Ovary (tissue), 3 donors: ENCODE data around the gene FARSB.

ENCODE experiments used
- CTCF ChIP-seq, 3 donors: fragments of 450-650 bp in 2 of 3; fragments of 200-600 bp in 1 of 3; IDR thresholded peaks; one replicate each; pipeline versions ENCODE4 v1.5.1 to v1.8.0; 2016 to 2022; ENCODE audit warnings: antibody characterized with exemption in 3 of 3, mild to moderate bottlenecking in 1 of 3
- EP300 ChIP-seq: sonication (generic); formaldehyde crosslinking; IDR thresholded peaks from one replicate; pipeline ENCODE4 v1.6.1; 2017; ENCODE audit warnings: antibody characterized with exemption
- donor health status: DM: no; HTN: no; CAD: no.

GRCh38 chr2:222635295-222635694 lies 20.6 kb downstream of the FARSB start:
- TF ChIP-seq CTCF (IDR thresholded peaks at IDR 0.05) (no peak), EP300 (no peak)
